GM19467 (cell line): ENCODE measurements around the gene MRGPRX4.

Source experiments
- ATAC-seq: cut with Tn5 transposase; IDR thresholded peaks from one replicate; pipeline ENCODE4 v1.9.1; 2021; ENCODE audit warnings: mild to moderate bottlenecking, moderate library complexity; ENCODE audit not compliant: unreplicated experiment

Gene MRGPRX4

GRCh38 chr11:18204771-18205170, 32.1 kb downstream of the MRGPRX4 start:
- no peak for ATAC-seq

GRCh38 chr11:18209058-18209457, 36.4 kb downstream of the MRGPRX4 start:
- no peak for ATAC-seq

GRCh38 chr11:18221274-18221876, 48.7 kb downstream of the MRGPRX4 start:
- ATAC-seq, result no peak

GRCh38 chr11:18222814-18223421, 50.3 kb downstream of the MRGPRX4 start:
- ATAC-seq, result no peak
